ENCODE data around the gene HDAC4.

DNA sequence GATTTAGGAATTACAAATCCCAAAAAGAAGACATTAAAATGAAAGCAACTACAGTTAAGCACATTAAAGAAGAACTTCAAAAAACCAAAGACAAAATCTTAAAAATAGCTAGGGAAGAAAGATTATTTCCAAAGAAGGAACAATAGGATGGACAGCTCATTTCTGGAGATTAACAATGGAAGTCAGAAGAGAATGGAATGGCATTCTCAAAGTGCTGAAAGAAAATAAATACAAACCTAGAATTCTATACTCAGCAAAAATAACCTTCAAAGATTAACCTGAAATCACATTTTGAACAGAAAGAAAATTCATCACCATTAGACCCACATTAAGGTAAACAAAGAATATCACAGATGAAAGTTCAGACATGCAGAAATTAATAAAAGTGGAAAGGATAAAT is 229.2 kb downstream of the HDAC4 start:
- TF ChIP-seq YY1 (tag by site-specific recombination; IDR thresholded peaks at IDR 0.05), result no peak
- TF ChIP-seq, protein P1, sequence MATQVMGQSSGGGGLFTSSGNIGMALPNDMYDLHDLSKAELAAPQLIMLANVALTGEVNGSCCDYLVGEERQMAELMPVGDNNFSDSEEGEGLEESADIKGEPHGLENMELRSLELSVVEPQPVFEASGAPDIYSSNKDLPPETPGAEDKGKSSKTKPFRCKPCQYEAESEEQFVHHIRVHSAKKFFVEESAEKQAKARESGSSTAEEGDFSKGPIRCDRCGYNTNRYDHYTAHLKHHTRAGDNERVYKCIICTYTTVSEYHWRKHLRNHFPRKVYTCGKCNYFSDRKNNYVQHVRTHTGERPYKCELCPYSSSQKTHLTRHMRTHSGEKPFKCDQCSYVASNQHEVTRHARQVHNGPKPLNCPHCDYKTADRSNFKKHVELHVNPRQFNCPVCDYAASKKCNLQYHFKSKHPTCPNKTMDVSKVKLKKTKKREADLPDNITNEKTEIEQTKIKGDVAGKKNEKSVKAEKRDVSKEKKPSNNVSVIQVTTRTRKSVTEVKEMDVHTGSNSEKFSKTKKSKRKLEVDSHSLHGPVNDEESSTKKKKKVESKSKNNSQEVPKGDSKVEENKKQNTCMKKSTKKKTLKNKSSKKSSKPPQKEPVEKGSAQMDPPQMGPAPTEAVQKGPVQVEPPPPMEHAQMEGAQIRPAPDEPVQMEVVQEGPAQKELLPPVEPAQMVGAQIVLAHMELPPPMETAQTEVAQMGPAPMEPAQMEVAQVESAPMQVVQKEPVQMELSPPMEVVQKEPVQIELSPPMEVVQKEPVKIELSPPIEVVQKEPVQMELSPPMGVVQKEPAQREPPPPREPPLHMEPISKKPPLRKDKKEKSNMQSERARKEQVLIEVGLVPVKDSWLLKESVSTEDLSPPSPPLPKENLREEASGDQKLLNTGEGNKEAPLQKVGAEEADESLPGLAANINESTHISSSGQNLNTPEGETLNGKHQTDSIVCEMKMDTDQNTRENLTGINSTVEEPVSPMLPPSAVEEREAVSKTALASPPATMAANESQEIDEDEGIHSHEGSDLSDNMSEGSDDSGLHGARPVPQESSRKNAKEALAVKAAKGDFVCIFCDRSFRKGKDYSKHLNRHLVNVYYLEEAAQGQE (tag by site-specific recombination; IDR thresholded peaks at IDR 0.05), result no peak
